ENCODE results near the gene ELOA.
"Not testable (repeated sequence)": the region's sequence is repeated elsewhere in the genome, so short reads cannot be mapped to it uniquely, and the experiment has no call there.

Gene ELOA

GRCh38 chr1:23736437-23737134, 6.7 kb upstream of the ELOA start:
- no peak for FAIRE-seq

GRCh38 chr1:23741609-23742008, 1.7 kb upstream of the ELOA start:
- FAIRE-seq, result no peak

- no peak for FAIRE-seq
These were observed 493 bp upstream of the ELOA start for GRCh38 chr1:23742670-23743286.

GRCh38 chr1:23745515-23745914, 2.2 kb downstream of the ELOA start:
- FAIRE-seq, result no peak

- no peak for FAIRE-seq
These were observed 4.7 kb downstream of the ELOA start for GRCh38 chr1:23748016-23748415.

- no peak for FAIRE-seq
These were observed 8.0 kb downstream of the ELOA start for GRCh38 chr1:23751050-23751814.

GRCh38 chr1:23751815-23752200, 8.5 kb downstream of the ELOA start:
- FAIRE-seq, result no peak

- no peak for FAIRE-seq
These were observed 9.6 kb downstream of the ELOA start for GRCh38 chr1:23752909-23753308.

GRCh38 chr1:23756676-23757075, 13.4 kb downstream of the ELOA start:
- no peak for FAIRE-seq

- no peak for FAIRE-seq
These were observed 14.5 kb downstream of the ELOA start for GRCh38 chr1:23757812-23758211.

- no peak for FAIRE-seq
These were observed 16.0 kb downstream of the ELOA start for GRCh38 chr1:23759277-23759676.

- FAIRE-seq, result no peak
These were observed 19.8 kb downstream of the ELOA start for GRCh38 chr1:23763041-23763577.

GRCh38 chr1:23768733-23769132, 25.5 kb downstream of the ELOA start:
- no peak for FAIRE-seq

GRCh38 chr1:23772049-23772853, 29.0 kb downstream of the ELOA start:
- FAIRE-seq, result no peak

GRCh38 chr1:23772854-23773242, 29.6 kb downstream of the ELOA start:
- FAIRE-seq, result no peak

GRCh38 chr1:23774174-23774880, 31.1 kb downstream of the ELOA start:
- no peak for FAIRE-seq

- FAIRE-seq, result no peak
These were observed 32.9 kb downstream of the ELOA start for GRCh38 chr1:23776217-23776616.

- no peak for FAIRE-seq
These were observed 34.9 kb downstream of the ELOA start, which contains the start of gene PITHD1 for GRCh38 chr1:23777979-23778814. PITHD1 (plus strand) TSS chr1:23778418; CDS start chr1:23778516, 98 bp downstream.

GRCh38 chr1:23779826-23780371, 36.6 kb downstream of the ELOA start:
- FAIRE-seq, result no peak

- not testable (repeated sequence) for FAIRE-seq
These were observed 39.9 kb downstream of the ELOA start for GRCh38 chr1:23783141-23783540.

- no peak for FAIRE-seq
These were observed 41.6 kb downstream of the ELOA start for GRCh38 chr1:23784846-23785245.
